Activated CD4-positive, alpha-beta T cell treated with anti-CD3 and anti-CD28 coated beads, Interleukin-2, amount 50 U/mL, for 16 hours (primary cell): ENCODE results near the gene MRPS9.

Source experiments
- DNase-seq: peaks from one replicate; pipeline ENCODE4 v3.0.0-alpha.2; 2020

MRPS9 gene

DNA sequence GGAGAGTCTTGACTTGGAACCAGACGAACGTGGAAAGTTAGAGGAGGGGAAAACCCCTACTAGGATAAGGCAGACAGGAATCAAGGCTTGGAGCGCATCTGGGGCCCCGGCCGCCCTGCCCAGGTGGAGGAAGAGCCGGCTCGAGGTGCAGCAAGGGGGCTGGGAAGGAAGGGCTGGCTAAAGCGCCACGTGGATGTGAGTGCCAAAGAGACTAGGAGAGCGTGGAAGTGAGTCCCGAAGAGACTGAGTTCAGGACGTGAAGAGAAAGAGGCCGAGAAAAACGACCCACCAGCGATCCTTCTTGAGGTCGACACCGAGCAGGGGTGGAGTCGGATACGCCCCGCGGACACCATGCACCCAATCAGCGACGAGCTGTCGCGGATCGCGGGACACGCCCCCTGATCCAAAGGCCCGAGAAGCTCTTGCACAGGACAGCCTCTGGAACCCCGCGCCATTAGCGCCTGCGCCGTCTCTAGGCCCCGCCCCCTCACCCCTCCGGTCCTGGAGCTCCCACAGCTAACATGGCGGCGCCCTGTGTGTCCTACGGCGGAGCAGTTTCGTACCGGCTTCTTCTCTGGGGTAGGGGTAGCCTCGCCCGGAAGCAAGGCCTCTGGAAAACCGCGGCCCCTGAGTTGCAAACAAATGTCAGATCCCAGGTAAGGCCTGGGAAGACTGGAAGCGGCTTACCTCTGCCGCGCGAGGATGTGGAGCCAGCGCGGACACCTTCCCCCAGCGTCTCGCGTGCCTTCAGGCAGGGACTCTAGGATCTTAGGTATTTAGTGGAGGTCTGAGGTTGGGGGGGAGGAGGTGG lies at the start of gene MRPS9:
TSS of gene MRPS9 (plus strand) at position 498 of the 811 bp plus-strand sequence. CDS start at position 522, 24 bp downstream.
- peak; percentile 98 for DNase-seq

DNA sequence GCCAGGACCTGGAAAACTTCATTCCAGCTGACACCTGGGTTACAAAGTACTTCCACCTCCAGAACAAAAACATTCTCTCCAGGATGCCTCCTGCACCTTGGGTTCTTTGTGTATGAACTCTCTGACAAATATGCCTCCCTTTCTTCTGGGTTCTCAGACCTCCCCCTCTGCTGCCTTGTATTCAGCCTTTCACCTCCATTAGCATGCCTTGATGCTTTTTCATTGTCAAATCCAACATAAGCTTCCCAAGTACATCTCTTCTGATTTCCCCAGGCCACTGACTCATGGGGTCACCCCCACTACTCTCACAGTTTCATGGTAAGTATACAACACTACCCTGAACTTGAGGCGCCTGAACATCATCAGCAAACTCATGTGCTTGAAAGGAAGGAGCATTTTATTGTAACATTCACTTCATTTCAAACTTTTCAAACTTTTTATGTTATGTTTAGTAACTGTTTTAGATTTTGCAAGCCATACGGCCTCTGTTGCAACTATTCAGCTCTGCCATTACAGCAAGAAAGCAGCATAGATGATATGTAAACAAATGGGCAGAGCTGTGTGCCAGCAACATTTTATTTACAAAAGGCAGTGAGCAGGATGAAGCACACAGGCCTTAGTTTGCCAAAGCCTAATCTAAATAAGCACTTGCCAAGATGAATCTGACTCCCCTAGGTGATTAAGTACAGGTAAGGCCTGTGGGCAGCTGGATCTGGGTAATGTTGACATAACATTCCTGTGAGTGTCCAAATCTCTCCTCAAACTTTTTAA lies 32.5 kb upstream of the MRPS9 start:
- no peak for DNase-seq

DNA sequence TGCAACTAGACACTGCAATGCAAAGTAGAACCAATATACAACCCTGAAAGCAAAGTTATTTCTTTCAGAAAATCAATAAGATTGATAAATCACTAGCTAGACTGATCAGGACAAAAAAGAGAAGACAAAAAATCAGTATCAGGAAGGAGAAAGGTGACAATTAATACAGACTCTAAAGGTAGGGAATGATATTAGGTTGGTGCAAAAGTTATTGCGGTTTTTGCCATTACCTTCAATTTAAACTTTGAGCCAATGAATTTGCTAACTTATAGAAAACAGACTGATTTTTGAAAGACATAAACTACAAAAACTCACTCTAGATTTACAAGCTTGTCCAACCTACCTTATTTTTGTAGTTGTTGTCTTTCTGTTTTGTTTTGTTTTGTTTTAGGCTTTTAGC lies 30.5 kb upstream of the MRPS9 start:
- DNase-seq = no peak

DNA sequence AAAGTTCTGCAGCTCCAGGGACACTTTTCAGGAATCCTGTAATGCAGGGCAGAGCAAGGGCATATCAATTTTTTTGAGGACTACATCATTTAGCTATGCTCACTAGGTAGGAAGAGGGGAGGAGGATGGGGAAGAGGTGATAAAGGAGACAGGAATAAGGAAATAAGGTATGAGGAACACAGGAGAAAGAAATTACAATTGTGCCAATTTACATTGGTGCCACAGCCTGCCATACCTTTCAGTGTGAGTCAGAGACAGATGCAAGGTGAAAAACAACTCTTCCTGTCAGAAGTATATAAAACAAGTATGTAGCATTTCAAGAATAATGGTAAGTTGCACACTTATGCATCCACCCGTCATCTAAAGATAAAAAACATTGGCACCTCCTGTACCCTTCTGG lies 5.4 kb upstream of the MRPS9 start:
- DNase-seq = no peak

GRCh38 chr2:105034170-105034569 lies 3.7 kb upstream of the MRPS9 start:
- DNase-seq = no peak

- DNase-seq = peak; percentile 8
Observed at GRCh38 chr2:105038383-105039061, 653 bp downstream of the MRPS9 start.

DNA sequence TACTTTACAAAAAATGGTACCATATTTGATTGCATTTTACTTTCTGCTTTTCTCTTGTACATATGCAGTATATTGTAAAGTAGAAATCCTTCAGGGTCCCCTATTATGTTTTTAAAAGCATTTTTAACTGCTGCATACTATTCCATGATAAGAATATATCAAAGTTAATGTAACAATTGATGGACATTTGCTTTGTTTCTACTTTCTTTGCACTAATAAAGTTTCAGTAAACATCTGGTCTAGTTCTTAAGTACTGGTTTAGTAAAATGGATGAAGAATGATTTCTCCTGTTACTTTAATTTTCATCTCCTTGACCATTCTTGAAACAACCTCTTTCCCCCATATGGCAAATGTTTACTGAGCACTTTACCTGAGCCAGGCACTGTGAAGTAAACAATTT lies 1.7 kb downstream of the MRPS9 start:
- DNase-seq = no peak

- no peak for DNase-seq
Observed at GRCh38 chr2:105042189-105042588, 4.3 kb downstream of the MRPS9 start.

DNA sequence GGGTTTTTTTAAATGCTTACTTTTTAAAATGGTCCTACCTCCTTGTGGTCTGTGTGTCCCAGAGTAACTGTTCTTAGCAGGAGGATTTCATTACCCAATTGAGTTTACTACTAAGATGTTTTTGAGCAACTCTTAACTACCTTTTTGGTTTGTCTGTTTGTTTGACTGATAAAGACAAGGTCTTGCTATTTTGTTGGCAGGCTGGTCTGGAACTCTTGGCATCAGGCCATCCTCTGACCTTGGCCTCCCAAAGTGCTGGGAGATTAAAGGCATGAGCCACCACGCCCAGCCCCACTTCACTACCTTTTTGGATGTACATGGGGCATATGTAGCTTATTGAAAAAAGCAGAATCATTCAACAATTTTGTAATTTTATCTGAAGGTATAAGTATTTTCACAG lies 14.9 kb downstream of the MRPS9 start:
- no peak for DNase-seq

DNA sequence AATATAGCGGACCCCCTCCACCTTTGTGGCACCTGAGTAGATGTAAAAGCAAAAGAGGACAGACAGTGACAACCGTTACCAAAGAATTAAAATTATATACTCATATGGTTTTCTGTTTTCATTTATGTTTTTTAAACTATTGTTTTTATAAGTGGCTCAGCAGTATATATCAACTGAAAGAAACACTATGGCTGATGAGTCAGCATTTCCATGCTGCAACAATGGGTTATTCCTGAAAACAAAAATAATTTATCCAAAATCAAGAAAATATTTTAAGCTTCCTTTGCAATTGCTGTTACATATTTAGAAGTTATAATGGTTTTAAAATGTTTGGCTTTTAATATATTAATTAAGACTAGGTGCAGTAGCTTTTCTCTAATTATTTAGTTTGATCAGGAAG lies 17.7 kb downstream of the MRPS9 start:
- no peak for DNase-seq

DNA sequence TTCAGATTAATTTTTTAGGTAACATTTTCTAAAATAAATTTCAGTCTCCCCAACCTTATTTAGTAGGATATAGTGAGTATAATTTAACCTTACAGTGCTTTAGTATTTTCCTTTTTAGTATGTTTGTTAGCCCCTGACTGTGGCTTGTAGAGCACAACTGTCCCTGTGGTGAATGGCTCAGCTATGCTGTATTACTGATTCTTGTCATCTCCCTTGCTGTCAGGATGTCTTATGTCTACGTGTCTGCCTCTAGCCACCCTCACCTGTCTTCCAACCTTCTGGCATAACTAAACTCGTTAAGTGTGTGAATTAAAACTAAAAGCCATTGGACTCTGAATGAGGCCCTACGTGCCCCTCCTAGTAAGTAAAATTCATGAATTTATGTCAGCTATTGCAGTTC lies 18.4 kb downstream of the MRPS9 start:
- no peak for DNase-seq

- DNase-seq = no peak
Observed at GRCh38 chr2:105057005-105057404, 19.1 kb downstream of the MRPS9 start.

GRCh38 chr2:105061560-105061959 lies 23.7 kb downstream of the MRPS9 start:
- DNase-seq = no peak

DNA sequence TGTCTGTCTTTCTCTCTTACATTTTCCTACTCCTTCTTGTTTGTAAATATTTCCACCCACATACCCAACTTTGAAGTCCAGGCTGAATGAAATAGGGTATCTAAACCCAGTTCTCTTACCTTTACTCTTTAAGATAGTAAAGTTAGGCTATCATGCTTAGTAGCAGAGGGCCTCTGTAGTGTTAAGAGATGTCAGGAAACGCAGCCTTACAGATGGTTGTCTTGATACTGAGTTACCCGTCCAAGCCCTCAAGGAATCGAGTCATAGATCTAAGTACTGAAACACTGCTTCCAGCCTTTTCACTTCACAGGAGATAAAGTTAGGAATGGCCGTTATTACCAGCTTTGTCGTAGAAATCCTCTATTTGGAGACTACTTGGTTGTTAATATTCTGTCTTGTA lies 24.3 kb downstream of the MRPS9 start:
- no peak for DNase-seq

- DNase-seq = no peak
Observed at GRCh38 chr2:105068387-105068786, 30.5 kb downstream of the MRPS9 start.

DNA sequence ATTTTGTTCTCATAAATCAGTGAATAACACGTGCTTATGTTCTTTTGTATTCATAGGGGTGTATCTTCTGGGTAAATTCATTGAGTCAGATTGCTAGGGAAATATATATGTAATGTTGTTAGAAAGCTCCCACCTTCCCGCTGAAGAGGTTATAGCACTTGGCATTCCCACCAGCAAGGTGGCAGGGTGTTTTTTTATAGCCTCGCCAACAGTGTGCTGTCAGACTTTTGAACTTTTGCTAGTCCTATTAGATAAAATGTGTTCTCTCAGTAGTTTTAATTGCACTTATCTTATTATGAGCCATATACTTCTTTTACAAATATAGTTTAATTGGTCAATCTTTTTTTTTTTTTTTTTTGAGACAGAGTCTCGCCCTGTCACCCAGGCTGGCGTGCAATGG lies 31.0 kb downstream of the MRPS9 start:
- DNase-seq = no peak

GRCh38 chr2:105070010-105070865 lies 32.4 kb downstream of the MRPS9 start:
- peak; percentile 6 for DNase-seq

- no peak for DNase-seq
Observed at GRCh38 chr2:105071379-105071778, 33.5 kb downstream of the MRPS9 start.

DNA sequence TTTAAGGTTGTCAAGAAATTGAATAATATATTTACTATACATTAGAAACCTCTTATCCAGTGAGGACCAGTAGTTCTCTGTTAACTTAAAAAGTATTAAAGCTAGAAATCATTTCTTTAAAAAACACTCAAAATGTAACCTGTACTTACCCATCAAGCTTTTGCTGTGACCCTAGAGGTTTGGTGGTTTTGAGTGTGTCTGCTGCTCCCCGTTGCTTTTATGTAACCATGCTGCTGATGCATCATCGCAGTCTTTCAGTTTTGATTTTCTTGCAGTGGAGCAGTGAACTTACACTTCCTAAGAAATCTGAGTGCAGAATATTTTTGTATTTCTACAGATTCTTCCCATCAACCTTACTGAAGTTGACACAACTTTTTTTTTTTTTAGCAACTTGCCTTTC lies 34.2 kb downstream of the MRPS9 start:
- peak; percentile 79 for DNase-seq

GRCh38 chr2:105073591-105073990 lies 35.7 kb downstream of the MRPS9 start:
- no peak for DNase-seq

DNA sequence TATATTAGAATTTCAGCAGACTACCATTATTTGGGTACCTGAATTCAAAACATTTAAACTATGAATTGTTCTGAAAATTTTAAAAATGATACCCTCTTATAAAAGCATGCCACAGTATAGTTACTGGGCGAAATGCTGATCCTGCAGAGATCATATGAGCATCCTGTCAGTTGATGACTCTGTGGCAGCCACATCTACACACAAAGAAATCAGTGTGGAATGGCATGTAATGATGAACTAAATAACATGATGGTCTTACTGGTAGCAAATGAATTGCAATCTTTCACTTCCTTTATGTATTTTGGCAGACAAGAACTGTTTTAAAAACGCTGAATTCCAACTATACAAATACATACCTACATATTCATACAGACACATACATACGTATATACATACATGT lies 38.3 kb downstream of the MRPS9 start:
- DNase-seq = no peak

- DNase-seq = no peak
Observed at GRCh38 chr2:105078906-105079495, 41.1 kb downstream of the MRPS9 start.
